Measurements from ENCODE around the gene ANO7. TPM values are rescaled to one million over a fixed set of nuclear protein-coding genes. Genes with fewer than 3 reads are reported as not detected.

Gene ANO7
- total and polyA plus RNA-seq, 8 donors, result 1.3 to 2.8 (median 2.1) TPM

GRCh38 chr2:241257419-241258032 is 69.0 kb downstream of the ANO7 start:
- TF ChIP-seq CTCF (IDR thresholded peaks at IDR 0.05), result no peak
- no peak overlapping the region for H3K4me3 ChIP-seq
- peaks cover 5 to 100% of the 10 kb centered on the region in 2 donors for H3K36me3 ChIP-seq
- ATAC-seq, result no peak
- DNase-seq, result no peak
- H3K4me1 ChIP-seq, result peaks cover 0 to 3% of the 10 kb centered on the region in 2 donors
- no peak overlapping the region for H3K27ac ChIP-seq
- H3K27me3 ChIP-seq, result no peaks in the 10 kb centered on the region
- H3K9me3 ChIP-seq, result no peaks in the 10 kb centered on the region
- intact Hi-C loops (cut with DNase I), result no loop called here

GRCh38 chr2:241258505-241259280 is 70.2 kb downstream of the ANO7 start:
- H3K36me3 ChIP-seq, result peaks cover 0 to 100% of the 10 kb centered on the region in 2 donors
- intact Hi-C loops (cut with DNase I), result no loop called here

GRCh38 chr2:241260911-241261310 is 72.4 kb downstream of the ANO7 start:
- DNase-seq (no peak), ATAC-seq (peak; percentile 37)
- Histone ChIP-seq H3K4me1 (peaks cover 0 to 3% of the 10 kb centered on the region in 2 donors), H3K9me3 (no peaks in the 10 kb centered on the region), H3K36me3 (peaks cover 0 to 100% of the 10 kb centered on the region in 2 donors), H3K4me3 (no peak overlapping the region), H3K27ac (no peak overlapping the region), H3K27me3 (no peaks in the 10 kb centered on the region)
- no peak for TF ChIP-seq CTCF (IDR thresholded peaks at IDR 0.05)
- intact Hi-C loops (cut with DNase I), result no loop called here

More at GRCh38 chr2:241258505-241259280, 70.2 kb downstream of the ANO7 start:
- DNase-seq (no peak), ATAC-seq (no peak)
- H3K4me1 ChIP-seq, result peaks cover 0 to 3% of the 10 kb centered on the region in 2 donors
- no peak overlapping the region for H3K27ac ChIP-seq
- no peak for TF ChIP-seq CTCF (IDR thresholded peaks at IDR 0.05)
- no peak overlapping the region for H3K4me3 ChIP-seq
- H3K27me3 ChIP-seq, result no peaks in the 10 kb centered on the region
- no peaks in the 10 kb centered on the region for H3K9me3 ChIP-seq

- Histone ChIP-seq H3K27ac (no peak overlapping the region), H3K4me3 (no peak overlapping the region), H3K36me3 (peaks cover 0 to 100% of the 10 kb centered on the region in 2 donors), H3K27me3 (no peaks in the 10 kb centered on the region), H3K9me3 (no peaks in the 10 kb centered on the region), H3K4me1 (peaks cover 0 to 3% of the 10 kb centered on the region in 2 donors)
- ATAC-seq (peak; percentile 32), DNase-seq (no peak)
- no peak for TF ChIP-seq CTCF (IDR thresholded peaks at IDR 0.05)
- intact Hi-C loops (cut with DNase I), result no loop called here
Observed at GRCh38 chr2:241261628-241262027, 73.2 kb downstream of the ANO7 start.

GRCh38 chr2:241263061-241263460 is 74.6 kb downstream of the ANO7 start:
- Histone ChIP-seq H3K36me3 (peaks cover 0 to 100% of the 10 kb centered on the region in 2 donors), H3K4me1 (peaks cover 0 to 3% of the 10 kb centered on the region in 2 donors), H3K27ac (no peak overlapping the region), H3K4me3 (no peak overlapping the region), H3K27me3 (no peaks in the 10 kb centered on the region), H3K9me3 (no peaks in the 10 kb centered on the region)
- intact Hi-C loops (cut with DNase I), result no loop called here
- ATAC-seq (no peak), DNase-seq (no peak)
- no peak for TF ChIP-seq CTCF (IDR thresholded peaks at IDR 0.05)

Data from left lung (tissue), 10 donors.